ENCODE data around the gene OR10AD1. TPM values are rescaled to one million over a fixed set of nuclear protein-coding genes. Genes with fewer than 3 reads are reported as not detected.
A peak's percentile ranks its signal among the peaks of the same experiment; 100 is the strongest.
"Not testable (repeated sequence)": the region's sequence is repeated elsewhere in the genome, so short reads cannot be mapped to it uniquely, and the experiment has no call there.

Gene OR10AD1
- total RNA-seq, 1 donor from 2014 or later, result not detected

- Histone ChIP-seq H3K4me3 (peak overlapping the region; percentile 92), H3K4me1 (peaks cover 54% of the 10 kb centered on the region), H3K27me3 (ENCODE audit: low read depth) (no peaks in the 10 kb centered on the region), H3K36me3 (peaks cover 11% of the 10 kb centered on the region), H3K9me3 (replicated peaks) (no peaks in the 10 kb centered on the region), H3K27ac (replicated peaks) (peak overlapping the region; percentile 94)
- DNase-seq, result no peak
- intact Hi-C loops (cut with micrococcal nuclease), result no loop called here
- TF ChIP-seq CTCF (IDR thresholded peaks at IDR 0.05; ENCODE audit: borderline replicate concordance), result no peak
Observed at GRCh38 chr12:48157889-48158370, 45.2 kb downstream of the OR10AD1 start.

GRCh38 chr12:48157018-48157888, 45.8 kb downstream of the OR10AD1 start, which contains the start of gene ASB8:
TSS of gene ASB8 (minus strand) at chr12:48157515. CDS start at chr12:48153496, 4,019 bp downstream.
- peak; percentile 99 for DNase-seq
- no peaks in the 10 kb centered on the region for H3K9me3 ChIP-seq (replicated peaks)
- peaks cover 61% of the 10 kb centered on the region for H3K4me1 ChIP-seq
- peaks cover 17% of the 10 kb centered on the region for H3K36me3 ChIP-seq
- no peaks in the 10 kb centered on the region for H3K27me3 ChIP-seq (ENCODE audit: low read depth)
- H3K4me3 ChIP-seq, result peak within 1 kb of the TSS; percentile 92
- peak within 1 kb of the TSS; percentile 94 for H3K27ac ChIP-seq (replicated peaks)
- TF ChIP-seq CTCF (IDR thresholded peaks at IDR 0.05; ENCODE audit: borderline replicate concordance), result peak; percentile 66
- intact Hi-C loops (cut with micrococcal nuclease), result no loop called here

- peak overlapping the region; percentile 94 for H3K27ac ChIP-seq (replicated peaks)
- H3K4me1 ChIP-seq, result peaks cover 67% of the 10 kb centered on the region
- H3K9me3 ChIP-seq (replicated peaks), result no peaks in the 10 kb centered on the region
- H3K4me3 ChIP-seq, result peak overlapping the region; percentile 92
- H3K27me3 ChIP-seq (ENCODE audit: low read depth), result no peaks in the 10 kb centered on the region
- no peak for DNase-seq
- peaks cover 24% of the 10 kb centered on the region for H3K36me3 ChIP-seq
- intact Hi-C loops (cut with micrococcal nuclease), result no loop called here
- TF ChIP-seq CTCF (IDR thresholded peaks at IDR 0.05; ENCODE audit: borderline replicate concordance), result no peak
Observed at GRCh38 chr12:48156652-48157017, 46.5 kb downstream of the OR10AD1 start.

GRCh38 chr12:48155786-48156185, 47.3 kb downstream of the OR10AD1 start:
- Histone ChIP-seq H3K4me1 (peaks cover 73% of the 10 kb centered on the region), H3K36me3 (peaks cover 32% of the 10 kb centered on the region), H3K4me3 (peak overlapping the region; percentile 92)
- intact Hi-C loops (cut with micrococcal nuclease); DNase-seq; H3K27me3 ChIP-seq (ENCODE audit: low read depth); H3K9me3 ChIP-seq (replicated peaks); H3K27ac ChIP-seq (replicated peaks): not testable (repeated sequence)

Other genes starting within 250 kb of the OR10AD1 start
- 48.1 TPM for gene TMEM106C, start 239.7 kb downstream of the OR10AD1 start, total RNA-seq
- not detected for gene COL2A1, start 198.8 kb downstream of the OR10AD1 start, total RNA-seq
- 5.3 TPM for gene SENP1, start 97.2 kb downstream of the OR10AD1 start, total RNA-seq
- gene PFKM, start 83.9 kb downstream of the OR10AD1 start, total RNA-seq, result 671 TPM
- gene ASB8, start 45.8 kb downstream of the OR10AD1 start, total RNA-seq, result 80.3 TPM
- 1.0 TPM for gene CCDC184, start 19.6 kb downstream of the OR10AD1 start, total RNA-seq
- 16.0 TPM for gene ZNF641, start 147.6 kb upstream of the OR10AD1 start, total RNA-seq

Measured in left ventricle myocardium inferior (tissue), 1 donor.